ENCODE measurements around the gene PTPRN2. TPM values are rescaled to one million over a fixed set of nuclear protein-coding genes. Genes with fewer than 3 reads are reported as not detected.
A peak's percentile ranks its signal among the peaks of the same experiment; 100 is the strongest.

PTPRN2 gene
- total and polyA plus RNA-seq, 8 donors, result 4.9 to 136 (median 46.8) TPM

GRCh38 chr7:158449266-158449665, 138.4 kb downstream of the PTPRN2 start:
- Histone ChIP-seq H3K36me3 (no peaks in the 10 kb centered on the region), H3K9me3 (no peaks in the 10 kb centered on the region), H3K27ac (no peak overlapping the region), H3K27me3 (no peaks in the 10 kb centered on the region), H3K4me1 (peaks cover 0 to 14% (median 10%) of the 10 kb centered on the region in 4 donors), H3K4me3 (no peak overlapping the region)
- WGBS, 5 donors, result 94 to 96% (median 95%) methylated on average over 12 of the region's 12 CpGs
- no peak for TF ChIP-seq CTCF (IDR thresholded peaks at IDR 0.05)
- TF ChIP-seq POLR2A (IDR thresholded peaks at IDR 0.05), result no peak
- no peak for TF ChIP-seq POLR2AphosphoS5 (IDR thresholded peaks at IDR 0.05)
- no peak for TF ChIP-seq EP300 (IDR thresholded peaks at IDR 0.05)
- intact Hi-C loops (cut with DNase I; ENCODE audit: low total_unique reads), result no loop called here
- no peak for DNase-seq

- no peak for DNase-seq
- intact Hi-C loops (cut with DNase I; ENCODE audit: low total_unique reads), result no loop called here
Measured at GRCh38 chr7:158448430-158449100, 139.1 kb downstream of the PTPRN2 start.

GRCh38 chr7:158447506-158448171, 140.0 kb downstream of the PTPRN2 start:
- no peaks in the 10 kb centered on the region for H3K9me3 ChIP-seq
- peak in 1 of 3 donors; percentile 52 for TF ChIP-seq POLR2AphosphoS5 (IDR thresholded peaks at IDR 0.05)
- TF ChIP-seq EP300 (IDR thresholded peaks at IDR 0.05), result no peak
- no peak for TF ChIP-seq CTCF (IDR thresholded peaks at IDR 0.05)
- peak; percentile 80 to 83 for DNase-seq
- H3K4me3 ChIP-seq, result no peak overlapping the region
- intact Hi-C loops (cut with DNase I; ENCODE audit: low total_unique reads), result no loop called here
- H3K27me3 ChIP-seq, result no peaks in the 10 kb centered on the region
- 60 to 80% (median 71%) methylated on average over 13 to 29 of the region's 29 CpGs for WGBS, 5 donors
- peak overlapping the region in 4 of 5 donors; percentile 13 to 47 (median 36) for H3K27ac ChIP-seq
- no peaks in the 10 kb centered on the region for H3K36me3 ChIP-seq
- peaks cover 0 to 14% (median 10%) of the 10 kb centered on the region in 4 donors for H3K4me1 ChIP-seq

More at GRCh38 chr7:158448430-158449100, 139.1 kb downstream of the PTPRN2 start:
- peaks cover 0 to 14% (median 10%) of the 10 kb centered on the region in 4 donors for H3K4me1 ChIP-seq
- TF ChIP-seq CTCF (IDR thresholded peaks at IDR 0.05) (no peak), POLR2A (IDR thresholded peaks at IDR 0.05) (no peak), EP300 (IDR thresholded peaks at IDR 0.05) (no peak), POLR2AphosphoS5 (IDR thresholded peaks at IDR 0.05) (no peak)
- no peaks in the 10 kb centered on the region for H3K36me3 ChIP-seq
- WGBS, 5 donors, result 89 to 95% (median 92%) methylated on average over 13 to 16 of the region's 16 CpGs
- H3K9me3 ChIP-seq, result no peaks in the 10 kb centered on the region
- no peaks in the 10 kb centered on the region for H3K27me3 ChIP-seq
- H3K4me3 ChIP-seq, result no peak overlapping the region
- H3K27ac ChIP-seq, result no peak overlapping the region

- WGBS, 5 donors, result 54 to 73% (median 63%) methylated on average over 6 of the region's 6 CpGs
- Histone ChIP-seq H3K27ac (peak overlapping the region in 3 of 5 donors; percentile 30 to 47 (median 41)), H3K36me3 (no peaks in the 10 kb centered on the region), H3K9me3 (no peaks in the 10 kb centered on the region), H3K4me1 (peaks cover 0 to 14% (median 10%) of the 10 kb centered on the region in 4 donors), H3K27me3 (no peaks in the 10 kb centered on the region), H3K4me3 (no peak overlapping the region)
- TF ChIP-seq CTCF (IDR thresholded peaks at IDR 0.05) (no peak), POLR2AphosphoS5 (IDR thresholded peaks at IDR 0.05) (no peak), EP300 (IDR thresholded peaks at IDR 0.05) (no peak), POLR2A (IDR thresholded peaks at IDR 0.05) (no peak)
- intact Hi-C loops (cut with DNase I; ENCODE audit: low total_unique reads), result no loop called here
- no peak for DNase-seq
Measured at GRCh38 chr7:158447151-158447505, 140.5 kb downstream of the PTPRN2 start.
